Upper lobe of left lung (tissue), 6 donors: ENCODE results near the gene SRCIN1. TPM values are rescaled to one million over a fixed set of nuclear protein-coding genes. Genes with fewer than 3 reads are reported as not detected.

Source experiments
- ATAC-seq, 2 donors: fragments of 200-7000 bp; cut with Tn5 transposase; one replicate each; pipeline ENCODE4 v1.9.1; 2022; ENCODE audit warnings: mild to moderate bottlenecking in 2 of 2, moderate library complexity in 2 of 2; ENCODE audit not compliant: low FRiP score in 2 of 2
- DNase-seq, 2 donors: peaks; one replicate each; pipeline ENCODE4 v3.0.0-alpha.2; 2019 to 2020
- H3K27ac ChIP-seq, 4 donors: fragments of 200-600 bp; sonication (generic); one replicate each; pipeline ENCODE4 v1.5.1; 2016 to 2019
- H3K27me3 ChIP-seq, 4 donors: fragments of 200-600 bp; sonication (generic); one replicate each; pipeline ENCODE4 v1.5.1; 2017 to 2019
- H3K36me3 ChIP-seq, 4 donors: fragments of 200-600 bp; sonication (generic); one replicate each; pipeline ENCODE4 v1.5.1; 2016 to 2019
- H3K4me1 ChIP-seq, 4 donors: fragments of 200-600 bp; sonication (generic); one replicate each; pipeline ENCODE4 v1.5.1; 2018 to 2019
- H3K4me3 ChIP-seq, 4 donors: fragments of 200-600 bp; sonication (generic); one replicate each; pipeline ENCODE4 v1.5.1; 2017 to 2019; ENCODE audit warnings: mild to moderate bottlenecking in 2 of 4, moderate library complexity in 1 of 4
- H3K9me3 ChIP-seq, 4 donors: fragments of 200-600 bp; sonication (generic); one replicate each; pipeline ENCODE4 v1.5.1; 2018 to 2019
- CTCF ChIP-seq, 6 experiments: fragments of 450-650 bp in 4 of 6; fragments of 200-600 bp in 2 of 6; sonication (generic) in 2 of 6; IDR thresholded peaks; one replicate each; pipeline ENCODE4 v1.5.1; 2016 to 2019; ENCODE audit warnings: antibody characterized with exemption in 6 of 6
- EP300 ChIP-seq, 4 donors: sonication (generic); formaldehyde crosslinking; IDR thresholded peaks; one replicate each; pipeline ENCODE4 v1.5.1; 2017; ENCODE audit warnings: antibody characterized with exemption in 4 of 4, control low read depth in 2 of 4
- POLR2A ChIP-seq, 4 donors: fragments of 450-650 bp; IDR thresholded peaks; one replicate each; pipeline ENCODE4 v1.5.1; 2016 to 2017; ENCODE audit warnings: antibody characterized with exemption in 4 of 4, mild to moderate bottlenecking in 2 of 4
- POLR2AphosphoS5 ChIP-seq, 2 donors: sonication (generic); formaldehyde crosslinking; IDR thresholded peaks; one replicate each; pipeline ENCODE4 v1.5.1; 2017; ENCODE audit warnings: antibody characterized with exemption in 2 of 2
- WGBS, 2 donors: methylation state at CpG; one replicate each; pipeline ENCODE4 v1.1.5; 2017 to 2018; 5-methylcytosine and 5-hydroxymethylcytosine counted together
- total RNA-seq, 6 donors: library from RNA; depleted of rRNA in 4 of 6; stranded (reverse); fragments of >200 nt in 4 of 6; gene quantifications; one replicate each; pipeline versions ENCODE4 v1.1.0 to v1.2.1, GENCODE V29; 2016 to 2021
- donor health status: DM: no; HTN: no; CAD: no; lungs with moderate emphysema.
- donor health status: DM: no; HTN: yes; CAD: no; lungs with severe emphysema.

SRCIN1 gene
- total RNA-seq, 6 donors from 2014 or later: 1.6 to 16.6 (median 5.6) TPM

- Histone ChIP-seq H3K36me3 (no peaks in the 10 kb centered on the region), H3K4me1 (peaks cover 9 to 18% (median 16%) of the 10 kb centered on the region in 4 donors), H3K9me3 (no peaks in the 10 kb centered on the region), H3K4me3 (no peak overlapping the region), H3K27me3 (peaks cover 0 to 13% (median 3%) of the 10 kb centered on the region in 4 donors), H3K27ac (no peak overlapping the region)
- DNase-seq (peak in 1 of 2 donors; percentile 57), ATAC-seq (no peak)
- WGBS, 2 donors: 44 to 49% methylated on average over 3 of the region's 7 CpGs
- TF ChIP-seq EP300 (IDR thresholded peaks at IDR 0.05): no peak
- no peak for TF ChIP-seq POLR2A (IDR thresholded peaks at IDR 0.05)
- no peak for TF ChIP-seq POLR2AphosphoS5 (IDR thresholded peaks at IDR 0.05)
- TF ChIP-seq CTCF (IDR thresholded peaks at IDR 0.05): no peak
These were observed 19.0 kb downstream of the SRCIN1 start for GRCh38 chr17:38586788-38587187.

GRCh38 chr17:38585918-38586529 lies 19.7 kb downstream of the SRCIN1 start:
- Histone ChIP-seq H3K36me3 (no peaks in the 10 kb centered on the region), H3K9me3 (no peaks in the 10 kb centered on the region), H3K27ac (no peak overlapping the region), H3K27me3 (peaks cover 0 to 13% (median 3%) of the 10 kb centered on the region in 4 donors), H3K4me3 (no peak overlapping the region), H3K4me1 (peaks cover 4 to 10% (median 9%) of the 10 kb centered on the region in 4 donors)
- DNase-seq (no peak), ATAC-seq (peak in 1 of 2 donors; percentile 2)
- WGBS, 2 donors: 65 to 83% methylated on average over 6 to 7 of the region's 7 CpGs
- TF ChIP-seq CTCF (IDR thresholded peaks at IDR 0.05) (no peak), POLR2AphosphoS5 (IDR thresholded peaks at IDR 0.05) (no peak), POLR2A (IDR thresholded peaks at IDR 0.05) (no peak), EP300 (IDR thresholded peaks at IDR 0.05) (no peak)

GRCh38 chr17:38585056-38585917 lies 20.5 kb downstream of the SRCIN1 start:
- ATAC-seq: no peak

GRCh38 chr17:38584350-38584925 lies 21.3 kb downstream of the SRCIN1 start:
- Histone ChIP-seq H3K27ac (no peak overlapping the region), H3K4me3 (no peak overlapping the region), H3K4me1 (peaks cover 4 to 9% (median 5%) of the 10 kb centered on the region in 4 donors), H3K27me3 (peaks cover 0 to 7% (median 3%) of the 10 kb centered on the region in 4 donors), H3K9me3 (no peaks in the 10 kb centered on the region), H3K36me3 (no peaks in the 10 kb centered on the region)
- ATAC-seq (peak; percentile 68 to 90), DNase-seq (peak; percentile 75 to 92)
- WGBS, 2 donors: 8 to 14% methylated on average over 19 of the region's 19 CpGs
- TF ChIP-seq POLR2A (IDR thresholded peaks at IDR 0.05) (no peak), EP300 (IDR thresholded peaks at IDR 0.05) (no peak), CTCF (IDR thresholded peaks at IDR 0.05) (peak; percentile 81 to 89 (median 86)), POLR2AphosphoS5 (IDR thresholded peaks at IDR 0.05) (no peak)

More at GRCh38 chr17:38585056-38585917, 20.5 kb downstream of the SRCIN1 start:
- TF ChIP-seq POLR2A (IDR thresholded peaks at IDR 0.05) (no peak), POLR2AphosphoS5 (IDR thresholded peaks at IDR 0.05) (no peak)
- no peak for DNase-seq
- no peaks in the 10 kb centered on the region for H3K36me3 ChIP-seq
- WGBS, 2 donors: 52 to 56% methylated on average over 11 to 15 of the region's 15 CpGs
- H3K27me3 ChIP-seq: peaks cover 0 to 13% (median 3%) of the 10 kb centered on the region in 4 donors
- no peaks in the 10 kb centered on the region for H3K9me3 ChIP-seq
- H3K4me1 ChIP-seq: peaks cover 4 to 9% (median 5%) of the 10 kb centered on the region in 4 donors
- no peak overlapping the region for H3K4me3 ChIP-seq
- H3K27ac ChIP-seq: no peak overlapping the region

GRCh38 chr17:38583828-38584349 lies 21.9 kb downstream of the SRCIN1 start:
- Histone ChIP-seq H3K4me1 (peaks cover 4 to 10% (median 5%) of the 10 kb centered on the region in 4 donors), H3K36me3 (no peaks in the 10 kb centered on the region), H3K9me3 (no peaks in the 10 kb centered on the region), H3K27ac (no peak overlapping the region), H3K4me3 (no peak overlapping the region), H3K27me3 (peaks cover 0 to 13% (median 7%) of the 10 kb centered on the region in 4 donors)
- no peak for DNase-seq
- ATAC-seq: no peak
- 74 to 84% methylated on average over 12 to 14 of the region's 14 CpGs for WGBS, 2 donors
- TF ChIP-seq EP300 (IDR thresholded peaks at IDR 0.05): no peak
- no peak for TF ChIP-seq POLR2A (IDR thresholded peaks at IDR 0.05)
- no peak for TF ChIP-seq CTCF (IDR thresholded peaks at IDR 0.05)
- no peak for TF ChIP-seq POLR2AphosphoS5 (IDR thresholded peaks at IDR 0.05)
